HPDE6-E6E7 (cell line): ENCODE data around the gene MYO1B.

Experiments
- DNase-seq: peaks from one replicate; pipeline ENCODE4 v3.0.0; 2011; ENCODE audit warnings: missing footprints; ENCODE audit errors: extremely low spot score

MYO1B gene

GRCh38 chr2:191402966-191403565 lies 157.9 kb downstream of the MYO1B start:
- DNase-seq, result no peak

GRCh38 chr2:191404568-191404991 lies 159.4 kb downstream of the MYO1B start:
- no peak for DNase-seq

- no peak for DNase-seq
These were observed 160.3 kb downstream of the MYO1B start for GRCh38 chr2:191405546-191405945.

- DNase-seq, result no peak
These were observed 165.6 kb downstream of the MYO1B start for GRCh38 chr2:191410646-191411436.

GRCh38 chr2:191411472-191411871 lies 166.3 kb downstream of the MYO1B start:
- no peak for DNase-seq

- DNase-seq, result no peak
These were observed 167.1 kb downstream of the MYO1B start for GRCh38 chr2:191412353-191412752.

- no peak for DNase-seq
These were observed 169.9 kb downstream of the MYO1B start for GRCh38 chr2:191415101-191415500.

GRCh38 chr2:191415858-191416257 lies 170.7 kb downstream of the MYO1B start:
- no peak for DNase-seq

GRCh38 chr2:191417746-191418145 lies 172.5 kb downstream of the MYO1B start:
- DNase-seq, result no peak

GRCh38 chr2:191421950-191422349 lies 176.7 kb downstream of the MYO1B start:
- no peak for DNase-seq

- DNase-seq, result no peak
These were observed 181.8 kb downstream of the MYO1B start for GRCh38 chr2:191427031-191427430.

- no peak for DNase-seq
These were observed 182.9 kb downstream of the MYO1B start for GRCh38 chr2:191428141-191428540.

- DNase-seq, result no peak
These were observed 185.3 kb downstream of the MYO1B start for GRCh38 chr2:191430476-191430875.

GRCh38 chr2:191432121-191432520 lies 186.9 kb downstream of the MYO1B start:
- DNase-seq, result no peak

- DNase-seq, result no peak
These were observed 188.9 kb downstream of the MYO1B start for GRCh38 chr2:191434072-191434471.

GRCh38 chr2:191435141-191435540 lies 189.9 kb downstream of the MYO1B start:
- DNase-seq, result no peak

- no peak for DNase-seq
These were observed 191.3 kb downstream of the MYO1B start for GRCh38 chr2:191436368-191437055.

- no peak for DNase-seq
These were observed 194.3 kb downstream of the MYO1B start for GRCh38 chr2:191439481-191439880.

GRCh38 chr2:191441496-191442214 lies 196.5 kb downstream of the MYO1B start:
- DNase-seq, result no peak

- DNase-seq, result no peak
These were observed 198.2 kb downstream of the MYO1B start for GRCh38 chr2:191443446-191443845.

GRCh38 chr2:191446910-191447309 lies 201.7 kb downstream of the MYO1B start:
- no peak for DNase-seq

- DNase-seq, result no peak
These were observed 205.9 kb downstream of the MYO1B start for GRCh38 chr2:191451116-191451515.
